NB4 (cell line): Measurements from ENCODE around the gene LRRC28.

Source experiments
- TF ChIP-seq, protein P1 (sequence below): IDR thresholded peaks from 2 replicates; pipeline ENCODE4 v1.6.1; 2011; ENCODE audit warnings: low read depth, low read length
- TF ChIP-seq, protein P2 (sequence below): IDR thresholded peaks from one replicate; pipeline ENCODE4 v1.5.1; 2012; ENCODE audit warnings: low read depth, low read length

DNA sequence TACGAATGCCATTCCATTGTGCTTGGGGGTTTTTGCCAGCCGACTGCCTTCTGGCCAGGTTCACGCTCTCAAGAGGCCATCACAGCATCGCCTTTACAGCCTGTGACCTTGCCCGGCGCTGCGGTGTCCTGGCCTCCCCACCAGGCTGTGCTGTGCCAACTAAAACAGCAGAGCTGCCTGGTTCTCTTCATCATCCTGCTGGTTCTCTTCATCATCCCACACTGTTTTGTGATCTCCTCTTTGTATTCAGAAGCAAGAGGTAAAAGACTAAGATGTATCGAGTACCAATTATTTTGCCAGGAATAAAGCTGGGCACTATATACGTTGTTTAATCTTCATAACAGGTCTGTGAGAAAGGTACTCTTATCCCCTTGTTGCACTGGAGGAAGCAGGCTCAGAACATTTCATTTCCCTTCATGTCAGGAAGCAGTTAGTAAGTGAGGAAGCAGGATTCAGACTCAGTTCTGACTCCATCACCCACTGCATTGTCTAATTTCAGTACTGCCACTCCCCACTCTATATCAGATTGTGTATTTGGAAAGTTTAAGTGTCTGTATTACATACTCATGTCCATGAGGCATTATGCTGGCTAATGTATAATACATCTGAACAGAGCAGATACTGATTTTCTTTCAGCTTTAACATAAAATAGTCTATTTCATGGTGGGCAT is 92.7 kb downstream of the LRRC28 start:
- TF ChIP-seq, protein P1, sequence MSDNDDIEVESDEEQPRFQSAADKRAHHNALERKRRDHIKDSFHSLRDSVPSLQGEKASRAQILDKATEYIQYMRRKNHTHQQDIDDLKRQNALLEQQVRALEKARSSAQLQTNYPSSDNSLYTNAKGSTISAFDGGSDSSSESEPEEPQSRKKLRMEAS, result no peak
- TF ChIP-seq, protein P2, sequence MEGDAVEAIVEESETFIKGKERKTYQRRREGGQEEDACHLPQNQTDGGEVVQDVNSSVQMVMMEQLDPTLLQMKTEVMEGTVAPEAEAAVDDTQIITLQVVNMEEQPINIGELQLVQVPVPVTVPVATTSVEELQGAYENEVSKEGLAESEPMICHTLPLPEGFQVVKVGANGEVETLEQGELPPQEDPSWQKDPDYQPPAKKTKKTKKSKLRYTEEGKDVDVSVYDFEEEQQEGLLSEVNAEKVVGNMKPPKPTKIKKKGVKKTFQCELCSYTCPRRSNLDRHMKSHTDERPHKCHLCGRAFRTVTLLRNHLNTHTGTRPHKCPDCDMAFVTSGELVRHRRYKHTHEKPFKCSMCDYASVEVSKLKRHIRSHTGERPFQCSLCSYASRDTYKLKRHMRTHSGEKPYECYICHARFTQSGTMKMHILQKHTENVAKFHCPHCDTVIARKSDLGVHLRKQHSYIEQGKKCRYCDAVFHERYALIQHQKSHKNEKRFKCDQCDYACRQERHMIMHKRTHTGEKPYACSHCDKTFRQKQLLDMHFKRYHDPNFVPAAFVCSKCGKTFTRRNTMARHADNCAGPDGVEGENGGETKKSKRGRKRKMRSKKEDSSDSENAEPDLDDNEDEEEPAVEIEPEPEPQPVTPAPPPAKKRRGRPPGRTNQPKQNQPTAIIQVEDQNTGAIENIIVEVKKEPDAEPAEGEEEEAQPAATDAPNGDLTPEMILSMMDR, result peak; percentile 53
